H9 (cell line): ENCODE data around the gene MTCL1. TPM values are rescaled to one million over a fixed set of nuclear protein-coding genes. Genes with fewer than 3 reads are reported as not detected.

Experiments used
- DNase-seq: peaks from one replicate; pipeline ENCODE4 v3.0.0-alpha.2; 2017
- H2AFZ ChIP-seq: one replicate; pipeline ENCODE4 v1.6.1; 2013; ENCODE audit warnings: mild to moderate bottlenecking, low read length, control low read depth, moderate library complexity
- H2AK5ac ChIP-seq: 2 replicates; pipeline ENCODE4 v1.6.1; 2013; ENCODE audit warnings: low read length, control low read depth, mixed read lengths; ENCODE audit not compliant: insufficient read length
- H2BK120ac ChIP-seq: one replicate; pipeline ENCODE4 v1.6.1; 2013; ENCODE audit warnings: low read depth, mild to moderate bottlenecking, low read length, control low read depth, inconsistent platforms; ENCODE audit not compliant: poor library complexity, severe bottlenecking
- H2BK12ac ChIP-seq: 2 replicates; pipeline ENCODE4 v1.6.1; 2013; ENCODE audit warnings: low read length, control low read depth, mixed read lengths, low read depth; ENCODE audit not compliant: insufficient read length
- H2BK15ac ChIP-seq: 2 replicates; pipeline ENCODE4 v1.6.1; 2013; ENCODE audit warnings: low read depth, low read length, control low read depth
- H2BK20ac ChIP-seq: one replicate; pipeline ENCODE4 v1.6.1; 2013; ENCODE audit warnings: low read depth, mild to moderate bottlenecking, low read length, control low read depth, inconsistent platforms; ENCODE audit not compliant: poor library complexity, severe bottlenecking
- H2BK5ac ChIP-seq: 2 replicates; pipeline ENCODE4 v1.6.1; 2013; ENCODE audit warnings: low read length, control low read depth, mixed read lengths; ENCODE audit not compliant: insufficient read length
- H3K14ac ChIP-seq: 2 replicates; pipeline ENCODE4 v1.6.1; 2013; ENCODE audit warnings: low read length, control low read depth; ENCODE audit not compliant: insufficient read depth
- H3K18ac ChIP-seq: 2 replicates; pipeline ENCODE4 v1.6.1; 2013; ENCODE audit warnings: low read depth, mild to moderate bottlenecking, mixed read lengths, low read length, control low read depth; ENCODE audit not compliant: insufficient read length
- H3K23ac ChIP-seq: 2 replicates; pipeline ENCODE4 v1.6.1; 2013; ENCODE audit warnings: low read length, control low read depth, mixed read lengths, low read depth; ENCODE audit not compliant: insufficient read length
- H3K23me2 ChIP-seq: 2 replicates; pipeline ENCODE4 v1.6.1; 2013; ENCODE audit warnings: low read depth, mild to moderate bottlenecking, mixed read lengths, low read length, control low read depth; ENCODE audit not compliant: insufficient read length, poor library complexity, severe bottlenecking
- H3K27ac ChIP-seq: 2 replicates; pipeline ENCODE4 v1.5.1; 2013; ENCODE audit warnings: low read length, control low read depth, mixed read lengths, low read depth; ENCODE audit not compliant: insufficient read length
- H3K27me3 ChIP-seq: 2 replicates; pipeline ENCODE4 v1.6.1; 2013; ENCODE audit warnings: low read length, control low read depth, inconsistent platforms; ENCODE audit not compliant: insufficient read depth
- H3K4ac ChIP-seq: 2 replicates; pipeline ENCODE4 v1.6.1; 2013; ENCODE audit warnings: low read depth, mild to moderate bottlenecking, control low read depth, inconsistent platforms, low read length, moderate library complexity
- H3K4me1 ChIP-seq: 2 replicates; pipeline ENCODE4 v1.6.1; 2013; ENCODE audit warnings: low read length, control low read depth, inconsistent platforms; ENCODE audit not compliant: insufficient read depth
- H3K4me2 ChIP-seq: 2 replicates; pipeline ENCODE4 v1.6.1; 2013; ENCODE audit warnings: low read length, control low read depth, mixed read lengths; ENCODE audit not compliant: insufficient read length, insufficient read depth
- H3K56ac ChIP-seq: 2 replicates; pipeline ENCODE4 v1.6.1; 2013; ENCODE audit warnings: low read depth, mild to moderate bottlenecking, mixed read lengths, low read length, control low read depth; ENCODE audit not compliant: insufficient read length
- H3K79me1 ChIP-seq: 2 replicates; pipeline ENCODE4 v1.6.1; 2013; ENCODE audit warnings: low read depth, mild to moderate bottlenecking, moderate library complexity, low read length, control low read depth, inconsistent platforms; ENCODE audit not compliant: insufficient read depth, poor library complexity, severe bottlenecking
- H3K79me2 ChIP-seq: 2 replicates; pipeline ENCODE4 v1.6.1; 2013; ENCODE audit warnings: low read length, control low read depth, inconsistent platforms; ENCODE audit not compliant: insufficient read depth
- H3K9ac ChIP-seq: 2 replicates; pipeline ENCODE4 v1.6.1; 2013; ENCODE audit warnings: low read length, control low read depth, mixed read lengths; ENCODE audit not compliant: insufficient read length; ENCODE audit errors: extremely low read depth
- H3K9me3 ChIP-seq: one replicate; pipeline ENCODE4 v1.6.1; 2013; ENCODE audit warnings: low read depth, low read length, inconsistent platforms; ENCODE audit not compliant: control insufficient read depth
- H3T11ph ChIP-seq: one replicate; pipeline ENCODE4 v1.6.1; 2013; ENCODE audit warnings: mild to moderate bottlenecking, low read length, control low read depth, inconsistent platforms
- H4K20me1 ChIP-seq: one replicate; pipeline ENCODE4 v1.6.1; 2013; ENCODE audit not compliant: control insufficient read depth, insufficient read length, insufficient read depth
- H4K5ac ChIP-seq: 2 replicates; pipeline ENCODE4 v1.6.1; 2013; ENCODE audit warnings: low read depth, mild to moderate bottlenecking, mixed read lengths, low read length, control low read depth; ENCODE audit not compliant: insufficient read length
- H4K8ac ChIP-seq: replicated peaks from 2 replicates; pipeline ENCODE4 v1.6.1; 2013; ENCODE audit warnings: low read length, control low read depth, mixed read lengths, low read depth; ENCODE audit not compliant: insufficient read length
- H4K91ac ChIP-seq: 2 replicates; pipeline ENCODE4 v1.6.1; 2013; ENCODE audit warnings: low read depth, mild to moderate bottlenecking, moderate library complexity, mixed read lengths, low read length, control low read depth; ENCODE audit not compliant: insufficient read length
- H3K27ac Mint-ChIP-seq, 3 experiments: 2 replicates in 2 of 3; 3 replicates in 1 of 3; pipeline ENCODE4 v1.8.0; 2020 to 2021; ENCODE audit warnings: mixed read lengths in 3 of 3, mild to moderate bottlenecking in 1 of 3, moderate library complexity in 1 of 3
- H3K27me3 Mint-ChIP-seq: 2 replicates; pipeline ENCODE4 v1.8.0; 2021; ENCODE audit warnings: low read depth, mild to moderate bottlenecking, moderate library complexity, mixed read lengths
- H3K36me3 Mint-ChIP-seq, 3 experiments: 2 replicates in 2 of 3; 3 replicates in 1 of 3; pipeline ENCODE4 v1.8.0; 2020 to 2021; ENCODE audit warnings: low read depth in 3 of 3, mixed read lengths in 3 of 3; ENCODE audit not compliant: insufficient read depth in 1 of 3
- H3K4me1 Mint-ChIP-seq, 2 experiments: 2 replicates each; pipeline ENCODE4 v1.8.0; 2020; ENCODE audit warnings: mixed read lengths in 2 of 2
- H3K4me3 Mint-ChIP-seq, 2 experiments: 2 replicates in 1 of 2; 3 replicates in 1 of 2; pipeline ENCODE4 v1.8.0; 2020 to 2021; ENCODE audit warnings: mild to moderate bottlenecking in 2 of 2, mixed read lengths in 2 of 2, moderate library complexity in 1 of 2
- H3K9me3 Mint-ChIP-seq, 2 experiments: 2 replicates in 1 of 2; 3 replicates in 1 of 2; pipeline ENCODE4 v1.8.0; 2020; ENCODE audit warnings: mild to moderate bottlenecking in 2 of 2, mixed read lengths in 2 of 2, moderate library complexity in 1 of 2
- CTCF ChIP-seq: fragments of 200-600 bp; sonication (generic); conservative IDR thresholded peaks from 3 replicates; pipeline ENCODE4 v1.8.0; 2021; ENCODE audit warnings: antibody characterized with exemption, mild to moderate bottlenecking
- WGBS: extraction: QIAGEN DNeasy Blood & Tissue Kit; methylation state at CpG from one replicate; pipeline ENCODE4 v1.1.7; 2013; ENCODE audit warnings: missing lambda C conversion rate, low lambda C conversion rate, mixed read lengths; ENCODE audit not compliant: insufficient read length; ENCODE audit errors: extremely low coverage; 5-methylcytosine and 5-hydroxymethylcytosine counted together
- total RNA-seq: library from RNA; stranded (reverse); gene quantifications from 2 replicates; pipeline ENCODE4 v1.2.1, GENCODE V29; 2021

Gene MTCL1
- total RNA-seq, 1 experiment from 2014 or later: 50.7 TPM

GRCh38 chr18:8833480-8833879 lies 128.1 kb downstream of the MTCL1 start:
- Histone ChIP-seq H3K79me1 (no peaks in the 10 kb centered on the region), H3K56ac (no peak overlapping the region), H3T11ph (no peak overlapping the region), H4K91ac (no peak overlapping the region), H3K27me3 (no peaks in the 10 kb centered on the region), H3K4me1 (no peaks in the 10 kb centered on the region; the same call in 1 of the 2 replicates), H2AK5ac (no peak overlapping the region), H3K4ac (no peak overlapping the region), H2BK12ac (no peak overlapping the region), H3K18ac (no peak overlapping the region), H2BK120ac (no peak overlapping the region), H3K79me2 (no peaks in the 10 kb centered on the region), H3K9ac (no peak overlapping the region), H2BK5ac (no peak overlapping the region), H3K23ac (no peak overlapping the region), H2BK20ac (no peak overlapping the region), H3K27ac (no peak overlapping the region), H4K20me1 (no peaks in the 10 kb centered on the region), H2BK15ac (no peak overlapping the region), H3K9me3 (no peaks in the 10 kb centered on the region), H3K23me2 (no peaks in the 10 kb centered on the region), H2AFZ (no peak overlapping the region), H3K14ac (no peak overlapping the region), H4K5ac (no peak overlapping the region), H3K4me2 (no peak overlapping the region), H4K8ac (no peak overlapping the region)
- no peak for DNase-seq
- H3K36me3 Mint-ChIP-seq: peaks cover 8 to 40% (median 21%) of the 10 kb centered on the region in 3 experiments
- H3K27ac Mint-ChIP-seq: no peak overlapping the region
- no CpG with 5 or more reads among the region's 2 CpGs for WGBS
- peaks cover 6 to 17% of the 10 kb centered on the region in 2 experiments; a peak in 4 of 5 replicates for H3K9me3 Mint-ChIP-seq
- no peak for TF ChIP-seq CTCF
- no peaks in the 10 kb centered on the region for H3K27me3 Mint-ChIP-seq
- no peak overlapping the region for H3K4me3 Mint-ChIP-seq
- peaks cover 11 to 15% of the 10 kb centered on the region in 2 experiments for H3K4me1 Mint-ChIP-seq
